HG03558 (cell line): ENCODE measurements around the gene MRPL43.
"Not testable (repeated sequence)": the region's sequence is repeated elsewhere in the genome, so short reads cannot be mapped to it uniquely, and the experiment has no call there.

Experiments
- ATAC-seq: cut with Tn5 transposase; IDR thresholded peaks from one replicate; pipeline ENCODE4 v1.9.1; 2021; ENCODE audit warnings: moderate number of reproducible peaks; ENCODE audit not compliant: unreplicated experiment; ENCODE audit errors: extremely low read depth

The MRPL43 gene

DNA sequence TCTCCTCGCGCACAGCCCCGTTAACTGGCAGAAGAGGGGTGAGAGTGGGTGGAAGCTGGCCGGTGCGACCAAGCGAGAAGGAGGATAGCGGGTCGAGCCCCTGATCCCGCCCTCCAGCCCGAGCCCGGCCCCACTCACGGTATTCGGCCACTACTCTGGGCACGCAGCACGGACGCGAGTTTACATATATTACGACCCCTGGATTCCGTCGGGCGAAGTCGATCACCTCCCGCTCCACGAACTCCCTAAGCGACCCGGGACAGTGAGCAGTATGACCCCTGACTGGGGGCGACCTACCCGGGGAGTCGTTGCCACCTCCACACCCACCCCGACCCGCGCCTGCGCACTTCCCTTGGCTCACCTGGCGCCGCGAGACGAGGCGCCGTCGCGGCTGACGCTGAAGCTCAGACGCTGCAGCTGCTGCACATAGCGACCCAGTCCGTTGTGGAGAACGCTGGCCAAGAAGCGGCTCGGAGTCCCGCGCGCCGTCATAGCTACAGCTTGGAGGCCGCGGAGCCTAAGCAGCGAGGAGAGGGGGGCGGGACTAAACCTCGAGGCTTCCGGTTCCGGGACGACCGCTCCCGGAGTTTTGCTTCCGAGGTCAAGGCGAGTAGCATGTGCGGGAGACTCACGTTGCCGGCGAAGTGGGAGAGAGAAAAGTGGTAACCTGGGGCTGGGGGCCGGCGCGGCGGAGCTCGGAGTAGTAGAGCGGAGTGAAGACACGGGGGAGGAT lies at the start of gene MRPL43, which contains the start of gene TWNK:
TSS of gene MRPL43 (minus strand) at position 546 of the 733 bp plus-strand sequence. CDS start at position 492, 54 bp downstream.
TSS of gene TWNK (plus strand) at position 592 of the 733 bp plus-strand sequence. CDS start 668 bp downstream, outside the sequence.
- ATAC-seq = no peak

DNA sequence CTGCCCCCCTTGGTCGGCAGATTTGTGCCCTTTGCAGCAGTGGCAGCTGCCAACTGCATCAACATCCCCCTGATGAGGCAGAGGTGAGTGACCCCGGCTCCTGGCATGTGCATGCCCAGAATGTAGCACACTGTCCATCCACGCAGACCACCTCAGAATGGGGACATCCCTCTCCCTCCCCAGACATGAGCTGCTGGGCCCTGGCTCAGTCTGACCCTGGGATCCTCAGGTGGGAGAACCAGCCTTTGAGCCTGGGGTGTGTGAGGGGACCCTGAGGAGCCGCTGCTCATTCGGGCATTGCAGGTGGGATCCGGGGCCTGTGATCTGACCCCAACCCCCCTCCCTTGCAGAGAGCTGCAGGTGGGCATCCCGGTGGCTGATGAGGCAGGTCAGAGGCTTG lies 49.4 kb upstream of the MRPL43 start:
- no peak for ATAC-seq

- ATAC-seq = no peak
Observed at GRCh38 chr10:101035916-101036702, 48.8 kb upstream of the MRPL43 start.

- no peak for ATAC-seq
Observed at GRCh38 chr10:101035314-101035713, 48.0 kb upstream of the MRPL43 start.

DNA sequence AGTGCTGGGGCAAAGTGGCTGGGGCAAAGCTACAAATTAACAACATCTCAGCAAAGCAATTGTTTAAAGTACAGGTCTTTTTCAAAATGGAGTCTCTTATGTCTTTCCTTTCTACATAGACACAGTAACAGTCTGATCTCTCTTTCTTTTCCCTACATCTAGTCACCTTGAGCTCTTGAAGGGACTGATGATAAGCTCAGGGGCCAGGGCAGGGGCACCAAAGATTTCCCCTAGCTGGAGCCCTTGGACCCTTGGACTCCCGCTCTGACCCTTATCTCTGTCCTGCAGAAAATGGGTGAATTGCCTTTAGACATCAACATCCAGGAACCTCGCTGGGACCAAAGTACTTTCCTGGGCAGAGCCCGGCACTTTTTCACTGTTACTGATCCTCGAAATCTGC lies 47.1 kb upstream of the MRPL43 start:
- ATAC-seq = not testable (repeated sequence)

DNA sequence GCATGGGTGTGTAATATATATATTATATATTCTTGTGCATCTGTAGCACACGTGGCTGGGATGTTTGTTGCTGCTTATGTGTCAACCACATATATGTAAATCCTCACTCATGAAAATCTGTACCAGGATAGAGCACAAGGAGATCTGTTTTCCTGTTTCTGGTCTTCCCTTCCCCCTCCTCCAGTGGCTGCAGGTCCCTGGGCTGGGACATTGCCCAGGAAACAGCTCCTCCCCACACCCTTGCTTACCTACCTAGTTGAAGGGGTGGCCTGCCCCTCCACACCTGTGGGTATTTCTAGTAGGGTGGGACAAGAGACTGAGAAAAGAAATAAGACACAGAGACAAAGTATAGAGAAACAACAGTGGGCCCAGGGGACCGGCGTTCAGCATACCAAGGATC lies 46.0 kb upstream of the MRPL43 start:
- no peak for ATAC-seq

GRCh38 chr10:101032637-101033224 lies 45.4 kb upstream of the MRPL43 start:
- no peak for ATAC-seq

GRCh38 chr10:101031796-101032636 lies 44.7 kb upstream of the MRPL43 start:
- ATAC-seq = no peak

DNA sequence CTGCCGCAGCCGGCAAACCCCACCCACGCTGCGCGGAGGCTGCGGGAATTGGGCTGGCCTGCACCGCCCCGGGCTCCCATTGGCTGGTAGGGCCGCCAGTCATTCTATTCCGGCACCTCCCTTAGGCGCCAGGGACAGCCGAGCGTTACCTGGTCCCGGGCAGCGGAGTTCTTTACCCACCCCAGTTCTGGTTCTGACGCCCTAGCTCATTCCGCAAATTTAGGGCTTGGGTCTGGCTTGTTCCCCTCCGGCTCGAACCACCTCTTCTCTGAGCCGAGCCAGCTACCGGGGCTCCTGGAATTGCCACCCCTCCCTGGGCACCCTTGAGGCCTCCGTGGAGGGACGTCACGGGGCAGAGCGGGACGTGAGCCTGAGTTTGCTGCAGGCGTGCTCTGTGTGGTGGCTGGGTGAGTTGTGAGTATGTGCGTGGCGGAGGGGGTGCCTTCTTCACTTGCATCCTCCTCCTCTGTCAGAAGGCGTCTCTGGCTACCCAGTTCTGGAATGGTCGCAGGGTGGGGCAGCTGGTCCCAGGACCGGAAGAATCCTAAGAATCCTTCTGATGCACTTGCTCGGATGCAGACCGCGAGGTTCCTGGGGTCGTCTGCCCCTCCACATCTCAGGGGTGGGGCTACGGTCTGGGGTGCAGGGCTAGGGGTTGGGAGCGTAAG lies 44.0 kb upstream of the MRPL43 start, which contains the start of the genes PDZD7 and SFXN3:
TSS of gene PDZD7 (minus strand) at position 2 of the 668 bp plus-strand sequence. CDS start 910 bp downstream, outside the sequence.
TSS of gene SFXN3 (plus strand) at position 107 of the 668 bp plus-strand sequence. CDS start 3,461 bp downstream, outside the sequence.
- peak; percentile 49 for ATAC-seq

- no peak for ATAC-seq
Observed at GRCh38 chr10:101030496-101031127, 43.3 kb upstream of the MRPL43 start.

- ATAC-seq = no peak
Observed at GRCh38 chr10:101029520-101030295, 42.4 kb upstream of the MRPL43 start.

DNA sequence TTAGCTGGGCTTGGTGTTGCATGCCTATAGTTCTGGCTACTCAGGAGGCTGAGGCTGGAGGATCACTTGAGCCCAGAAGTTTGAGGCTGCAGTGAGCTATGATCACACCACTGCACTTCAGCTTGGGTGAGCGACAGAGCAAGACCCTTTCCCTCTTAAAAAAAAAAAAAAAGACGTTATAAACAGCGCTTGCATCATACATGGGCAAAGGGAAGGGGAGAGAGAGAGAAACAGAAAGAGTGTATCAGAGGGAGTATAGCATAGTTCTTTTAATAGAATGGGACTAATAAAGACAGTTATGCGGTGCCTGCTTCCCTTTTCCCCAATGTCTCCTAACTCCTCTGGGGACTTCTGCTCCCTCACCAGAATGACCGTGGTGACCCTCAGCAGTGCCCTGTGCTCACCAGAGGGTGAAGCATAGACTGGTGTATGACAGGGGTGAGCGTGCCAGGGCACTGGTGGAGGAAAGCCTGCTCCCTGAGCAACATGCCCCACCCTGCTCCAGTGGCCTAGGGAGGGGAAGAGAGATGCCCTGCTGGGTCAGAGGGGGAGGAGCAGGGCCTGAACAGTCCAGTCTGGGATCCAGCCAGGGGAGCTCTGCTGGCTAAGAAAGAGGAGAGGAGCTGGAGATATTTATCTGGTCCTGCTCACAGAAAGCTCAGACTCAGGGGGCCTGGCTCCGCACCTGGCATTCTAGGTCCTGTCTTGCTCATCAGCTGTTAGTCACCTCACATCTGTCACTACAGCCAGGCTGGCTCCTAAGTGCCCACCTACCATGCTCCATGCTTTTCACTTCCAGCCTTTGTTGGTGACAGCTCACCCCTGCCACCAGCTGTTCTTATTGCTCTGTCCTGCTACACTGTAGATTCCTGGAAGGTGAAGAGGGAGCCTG lies 41.4 kb upstream of the MRPL43 start:
- ATAC-seq = no peak

- ATAC-seq = no peak
Observed at GRCh38 chr10:101027106-101027720, 39.9 kb upstream of the MRPL43 start.

GRCh38 chr10:101022967-101023705 lies 35.8 kb upstream of the MRPL43 start:
- ATAC-seq = no peak

GRCh38 chr10:101021692-101022251 lies 34.5 kb upstream of the MRPL43 start:
- no peak for ATAC-seq

DNA sequence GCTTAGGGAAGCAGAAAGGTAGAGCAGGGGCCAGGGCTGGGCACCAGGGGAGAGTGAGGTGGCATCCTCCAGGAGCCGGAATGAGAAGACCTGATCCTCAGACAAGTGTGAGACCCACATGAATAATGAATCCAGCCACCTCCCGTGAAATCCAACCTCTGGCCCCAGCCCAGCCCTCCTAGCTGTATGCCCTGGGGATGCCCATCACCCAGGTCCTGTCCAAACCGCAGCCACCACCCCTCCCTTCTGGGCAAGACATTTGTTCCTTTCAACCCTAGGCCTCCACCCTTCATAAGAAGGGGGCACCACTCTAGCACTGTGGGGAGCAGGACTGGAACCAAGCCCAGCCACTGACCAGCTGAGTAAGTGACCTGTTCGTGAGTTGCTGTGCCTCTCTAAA lies 33.9 kb upstream of the MRPL43 start:
- ATAC-seq = no peak
